HepG2 (cell line): Measurements from ENCODE around the gene LDAH. TPM values are rescaled to one million over a fixed set of nuclear protein-coding genes. Genes with fewer than 3 reads are reported as not detected.

ENCODE experiments used
- ATAC-seq: fragments of 200-7000 bp; cut with Tn5 transposase; 3 replicates; pipeline ENCODE4 v1.9.1; 2020; ENCODE audit warnings: mild to moderate bottlenecking, moderate library complexity
- BruUV-seq: library from RNA; stranded (reverse); fragments of 400-500 nt; replicated peaks from 2 replicates; lab custom pipeline; 2021; lab: Mats Ljungman, UMichigan
- CTCF ChIA-PET: fragments of 300-600 bp; formaldehyde crosslinking; extraction: SDS; loops from one replicate; lab custom pipeline; 2021; ENCODE audit warnings: low total read pairs, inconsistent platforms, low intra/inter-chr PET ratio; lab: Yijun Ruan, JAX
- POLR2A ChIA-PET: fragments of 350-600 bp; sonication (Branson Sonifier 250); formaldehyde crosslinking; loops from one replicate; lab custom pipeline; 2020; ENCODE audit warnings: antibody characterized with exemption, inconsistent platforms; lab: Yijun Ruan, JAX
- DNase-seq: peaks from one replicate; pipeline ENCODE4 v3.0.0-alpha.2; 2015; ENCODE audit warnings: low spot score
- FAIRE-seq: peaks from 3 replicates; lab custom pipeline; 2011; peaks lifted over from hg19 to GRCh38; lab: Jason Lieb, UNC
- H2AFZ ChIP-seq: one replicate; pipeline ENCODE4 v1.6.1; 2011; ENCODE audit warnings: low read length, inconsistent platforms
- H3K27ac ChIP-seq: fragments of 300-600 bp; 3 replicates; pipeline ENCODE4 v1.8.0; 2011; ENCODE audit warnings: mixed run types, mild to moderate bottlenecking, mixed read lengths, low read length, inconsistent platforms; ENCODE audit not compliant: insufficient read depth; ENCODE audit errors: extremely low read length
- H3K27me3 ChIP-seq, 2 experiments: fragments of 200-600 bp in 1 of 2; 2 replicates in 1 of 2; 3 replicates in 1 of 2; pipeline versions ENCODE4 v1.6.0 to v1.8.0; 2011; ENCODE audit warnings: low read length in 2 of 2, mild to moderate bottlenecking in 2 of 2, moderate library complexity in 2 of 2, inconsistent platforms in 1 of 2; ENCODE audit not compliant: insufficient read depth in 2 of 2, control insufficient read depth in 1 of 2
- H3K36me3 ChIP-seq, 2 experiments: fragments of 200-600 bp in 1 of 2; replicated peaks in 1 of 2; 2 replicates in 1 of 2; 3 replicates in 1 of 2; pipeline versions ENCODE4 v1.5.1 to v1.8.0; 2011; ENCODE audit warnings: low read length in 2 of 2, inconsistent platforms in 1 of 2; ENCODE audit not compliant: insufficient read depth in 2 of 2, control insufficient read depth in 1 of 2
- H3K4me1 ChIP-seq: 2 replicates; pipeline ENCODE4 v1.5.1; 2012; ENCODE audit warnings: low read length, inconsistent platforms; ENCODE audit not compliant: insufficient read depth
- H3K4me2 ChIP-seq: 2 replicates; pipeline ENCODE4 v1.6.0; 2011; ENCODE audit warnings: low read depth, low read length, inconsistent platforms
- H3K4me3 ChIP-seq, 3 experiments: fragments of 200-600 bp in 1 of 3; sonication (generic), shearing (Covaris generic) in 1 of 3; replicated peaks in 1 of 3; 2 replicates each; pipeline ENCODE4 v1.5.1; 2011 to 2016; ENCODE audit warnings: low read length in 3 of 3, inconsistent platforms in 2 of 3, low read depth in 2 of 3, mild to moderate bottlenecking in 2 of 3, control low read depth in 1 of 3, mixed read lengths in 1 of 3; ENCODE audit not compliant: insufficient read depth in 1 of 3
- H3K79me2 ChIP-seq: one replicate; pipeline ENCODE4 v1.6.1; 2011; ENCODE audit warnings: low read length, inconsistent platforms; ENCODE audit not compliant: insufficient read depth
- H3K9ac ChIP-seq: 2 replicates; pipeline ENCODE4 v1.6.0; 2011; ENCODE audit warnings: mild to moderate bottlenecking, low read depth, low read length, inconsistent platforms; ENCODE audit not compliant: insufficient read depth
- H3K9me3 ChIP-seq: 2 replicates; pipeline ENCODE4 v1.5.1; 2012; ENCODE audit warnings: mild to moderate bottlenecking, low read length
- H4K20me1 ChIP-seq: 2 replicates; pipeline ENCODE4 v1.6.0; 2011; ENCODE audit warnings: inconsistent platforms, mild to moderate bottlenecking, low read length, moderate library complexity; ENCODE audit not compliant: insufficient read depth
- AKAP8 ChIP-seq: sonication (generic); formaldehyde crosslinking; IDR thresholded peaks from 2 replicates; pipeline ENCODE4 v1.5.1; 2020; ENCODE audit warnings: mild to moderate bottlenecking, missing genetic modification reagents
- ARID2 ChIP-seq: sonication (generic); formaldehyde crosslinking; IDR thresholded peaks from 2 replicates; pipeline ENCODE4 v1.8.1; 2022; ENCODE audit warnings: mild to moderate bottlenecking, missing genetic modification reagents, borderline replicate concordance
- ATF4 ChIP-seq, 2 experiments: fragments of 450-650 bp in 1 of 2; sonication (generic) in 1 of 2; formaldehyde crosslinking; IDR thresholded peaks; 2 replicates each; pipeline versions ENCODE4 v1.5.0 to v1.8.0; 2020 to 2022; ENCODE audit warnings: mild to moderate bottlenecking in 1 of 2, missing genetic modification reagents in 1 of 2
- GFI1 ChIP-seq: sonication (generic); formaldehyde crosslinking; IDR thresholded peaks from 2 replicates; pipeline ENCODE4 v1.5.0; 2020; ENCODE audit warnings: missing genetic modification reagents, mild to moderate bottlenecking, borderline replicate concordance
- HOXA3 ChIP-seq: sonication (generic); formaldehyde crosslinking; IDR thresholded peaks from 2 replicates; pipeline ENCODE4 v1.5.0; 2020; ENCODE audit warnings: missing genetic modification reagents
- KMT2A ChIP-seq: sonication (generic); formaldehyde crosslinking; IDR thresholded peaks from 2 replicates; pipeline ENCODE4 v1.4.0; 2020; ENCODE audit warnings: missing genetic modification reagents
- NFATC3 ChIP-seq: sonication (generic); formaldehyde crosslinking; IDR thresholded peaks from 2 replicates; pipeline ENCODE4 v1.5.1; 2020; ENCODE audit warnings: mild to moderate bottlenecking, missing genetic modification reagents
- ZBTB20 ChIP-seq: sonication (generic); formaldehyde crosslinking; IDR thresholded peaks from 2 replicates; pipeline ENCODE4 v1.8.1; 2023; ENCODE audit warnings: missing genetic modification reagents, low read depth, mild to moderate bottlenecking, borderline replicate concordance
- ZBTB3 ChIP-seq: sonication (generic); formaldehyde crosslinking; IDR thresholded peaks from 2 replicates; pipeline ENCODE4 v1.4.0; 2020; ENCODE audit warnings: low read depth, mild to moderate bottlenecking, moderate library complexity, missing genetic modification reagents, borderline replicate concordance
- ZEB1 ChIP-seq: IDR thresholded peaks from 2 replicates; pipeline ENCODE4 v1.6.1; 2012; ENCODE audit warnings: mild to moderate bottlenecking, low read depth, inconsistent platforms; ENCODE audit not compliant: insufficient replicate concordance
- ZFP41 ChIP-seq: sonication (generic); formaldehyde crosslinking; IDR thresholded peaks from 2 replicates; pipeline ENCODE4 v1.4.0; 2020; ENCODE audit warnings: mild to moderate bottlenecking, missing genetic modification reagents, borderline replicate concordance
- ZNF232 ChIP-seq: sonication (generic); formaldehyde crosslinking; IDR thresholded peaks from 2 replicates; pipeline ENCODE4 v1.4.0; 2020; ENCODE audit warnings: missing genetic modification reagents, borderline replicate concordance
- ZNF274 ChIP-seq: sonication (generic); formaldehyde crosslinking; IDR thresholded peaks from 2 replicates; pipeline ENCODE4 v1.5.1; 2020; ENCODE audit warnings: mild to moderate bottlenecking, missing genetic modification reagents
- ZNF44 ChIP-seq: sonication (generic); formaldehyde crosslinking; IDR thresholded peaks from 2 replicates; pipeline ENCODE4 v1.5.1; 2020; ENCODE audit warnings: mild to moderate bottlenecking, missing genetic modification reagents
- ZNF510 ChIP-seq: sonication (generic); formaldehyde crosslinking; IDR thresholded peaks from 2 replicates; pipeline ENCODE4 v1.4.0; 2020; ENCODE audit warnings: low read depth, mild to moderate bottlenecking, missing genetic modification reagents
- ZNF563 ChIP-seq: sonication (generic); formaldehyde crosslinking; IDR thresholded peaks from 2 replicates; pipeline ENCODE4 v1.8.0; 2022; ENCODE audit warnings: mild to moderate bottlenecking, moderate library complexity, missing genetic modification reagents
- ZNF607 ChIP-seq: sonication (generic); formaldehyde crosslinking; IDR thresholded peaks from 2 replicates; pipeline ENCODE4 v1.5.1; 2020; ENCODE audit warnings: missing genetic modification reagents, mild to moderate bottlenecking, borderline replicate concordance
- ZNF614 ChIP-seq: IDR thresholded peaks from 2 replicates; pipeline ENCODE4 v1.6.1; 2018; ENCODE audit warnings: missing biosample characterization, missing genetic modification reagents, inconsistent platforms, borderline replicate concordance
- WGBS: methylation state at CpG from one replicate; pipeline ENCODE4 v1.1.6; 2017; ENCODE audit warnings: low lambda C conversion rate; 5-methylcytosine and 5-hydroxymethylcytosine counted together
- in situ Hi-C: cut with HindIII; loops from 2 replicates; pipeline ENCODE4 v1.10.0; 2017; ENCODE audit warnings: low pct_unique_long_range_greater_than_20kb; ENCODE audit not compliant: extremely low pct_ligation_motif_present
- intact Hi-C: fragments of 100-400 bp; cut with micrococcal nuclease; formaldehyde crosslinking; loops from one replicate; pipeline ENCODE4 v1.10.0; 2022; ENCODE audit not compliant: unreplicated experiment
- polyA plus RNA-seq, 8 experiments: library from polyadenylated mRNA; depleted of rRNA in 3 of 8; stranded (reverse) in 7 of 8; unstranded in 1 of 8; fragments of >200 nt; fragmentation: Illumina TruSeq in 4 of 8; extraction: Trizol in 4 of 8; gene quantifications; 2 replicates each; pipeline versions ENCODE4 v1.2.1 to v1.2.3, GENCODE V29; 2011 to 2016; ENCODE audit warnings: low read depth in 4 of 8, missing spikeins in 1 of 8, mixed read lengths in 1 of 8; ENCODE audit not compliant: insufficient read depth in 1 of 8
- total RNA-seq, 5 experiments: library from RNA; depleted of rRNA; stranded (reverse); fragments of >200 nt; fragmentation: Illumina TruSeq; extraction: Trizol; gene quantifications; 2 replicates each; pipeline ENCODE4 v1.2.3, GENCODE V29; 2016; ENCODE audit warnings: low read depth in 1 of 5
- TF ChIP-seq, protein P1 (sequence below): sonication (generic); formaldehyde crosslinking; IDR thresholded peaks from 2 replicates; pipeline ENCODE4 v1.5.0; 2020; ENCODE audit warnings: mild to moderate bottlenecking, missing genetic modification reagents, borderline replicate concordance

LDAH gene
- total and polyA plus RNA-seq, 2 of the 13 experiments (the other 11 are each of a cell fraction or from before 2014, with no cell fraction given) = 28.8 to 46.2 TPM

DNA sequence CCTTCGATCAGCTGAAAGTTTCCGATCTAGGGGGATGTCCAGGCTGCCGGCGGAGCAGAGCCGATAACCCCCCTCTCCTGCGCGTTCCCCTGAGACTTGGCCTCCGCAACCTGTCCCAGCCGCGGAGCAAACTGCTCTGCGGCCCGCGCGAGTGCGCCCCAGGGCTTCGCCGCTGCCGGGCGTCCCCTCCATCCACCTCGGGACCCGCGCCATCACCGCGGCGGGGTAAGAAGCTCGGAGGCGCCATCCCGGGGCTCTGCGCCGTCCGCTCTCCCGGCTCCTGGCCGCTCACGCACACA is 156.9 kb downstream of the LDAH start (continued):
- TF ChIP-seq ZNF274 (CRISPR knock-in tag) (peak; percentile 43; the same call in 1 of the 2 replicates), ZNF563 (CRISPR knock-in tag) (no peak), KMT2A (CRISPR knock-in tag) (0 out of 2 replicates have a peak, but pooled peaks have one; percentile 35), ZNF232 (0 out of 2 replicates have a peak, but pooled peaks have one; percentile 14), ZNF607 (CRISPR knock-in tag) (0 out of 2 replicates have a peak, but pooled peaks have one; percentile 33), AKAP8 (CRISPR knock-in tag) (0 out of 2 replicates have a peak, but pooled peaks have one; percentile 24)
- TF ChIP-seq, protein P1, sequence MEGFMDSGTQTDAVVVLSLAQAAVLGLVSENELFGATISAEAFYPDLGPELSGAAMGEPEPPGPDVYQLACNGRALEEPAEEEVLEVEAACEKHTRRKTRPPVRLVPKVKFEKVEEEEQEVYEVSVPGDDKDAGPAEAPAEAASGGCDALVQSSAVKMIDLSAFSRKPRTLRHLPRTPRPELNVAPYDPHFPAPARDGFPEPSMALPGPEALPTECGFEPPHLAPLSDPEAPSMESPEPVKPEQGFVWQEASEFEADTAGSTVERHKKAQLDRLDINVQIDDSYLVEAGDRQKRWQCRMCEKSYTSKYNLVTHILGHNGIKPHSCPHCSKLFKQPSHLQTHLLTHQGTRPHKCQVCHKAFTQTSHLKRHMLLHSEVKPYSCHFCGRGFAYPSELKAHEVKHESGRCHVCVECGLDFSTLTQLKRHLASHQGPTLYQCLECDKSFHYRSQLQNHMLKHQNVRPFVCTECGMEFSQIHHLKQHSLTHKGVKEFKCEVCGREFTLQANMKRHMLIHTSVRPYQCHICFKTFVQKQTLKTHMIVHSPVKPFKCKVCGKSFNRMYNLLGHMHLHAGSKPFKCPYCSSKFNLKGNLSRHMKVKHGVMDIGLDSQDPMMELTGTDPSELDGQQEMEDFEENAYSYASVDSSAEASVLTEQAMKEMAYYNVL = 0 out of 2 replicates have a peak, but pooled peaks have one; percentile 24

GRCh38 chr2:20665243-20666004 is 157.5 kb downstream of the LDAH start:
- peak overlapping the region; percentile 98 for H3K4me2 ChIP-seq
- peaks cover 20 to 45% of the 10 kb centered on the region in 2 experiments; a peak in 4 of 5 replicates for H3K27me3 ChIP-seq
- peak overlapping the region; percentile 35; the same call in 1 of the 2 replicates for H3K9ac ChIP-seq
- FAIRE-seq (no peak), DNase-seq (no peak), ATAC-seq (peak; percentile 14)
- intact Hi-C loops (loop anchor here (1.0 to 10.0 kb wide), 3 partner anchors 11 to 649 kb away; partner anchors contain the start of gene LDAH), in situ Hi-C loops (loop anchor here (10.0 to 25.0 kb wide), 2 partner anchors 297 to 499 kb away; no protein-coding TSS in a partner anchor)
- peaks cover 54% of the 10 kb centered on the region for H3K4me1 ChIP-seq
- no peaks in the 10 kb centered on the region for H4K20me1 ChIP-seq
- H2AFZ ChIP-seq = no peak overlapping the region
- H3K4me3 ChIP-seq = peak overlapping the region; percentile 63 to 87 (median 87)
- H3K79me2 ChIP-seq = peaks cover 17% of the 10 kb centered on the region
- no TSS peak for BruUV-seq
- no peaks in the 10 kb centered on the region; a peak in 1 of 5 replicates for H3K36me3 ChIP-seq
- POLR2A ChIA-PET = interaction anchor here (0.9 to 8.5 kb wide), 11 partner anchors 8 to 371 kb away, joined by 3 to 216 read pairs (median 5); partner anchors contain the start of genes HS1BP3, LDAH and RHOB
- under 1% methylated on average over 40 of the region's 49 CpGs for WGBS
- no peaks in the 10 kb centered on the region for H3K9me3 ChIP-seq
- no peak overlapping the region for H3K27ac ChIP-seq
- CTCF ChIA-PET = interaction anchor here (1.4 kb wide), 1 partner anchor 11 kb away, joined by 5 read pairs; no protein-coding TSS in a partner anchor
- TF ChIP-seq ZNF44 (CRISPR knock-in tag) = 0 out of 2 replicates have a peak, but pooled peaks have one; percentile 16
- TF ChIP-seq ZBTB3 (CRISPR knock-in tag) = no peak
- TF ChIP-seq ZFP41 (CRISPR knock-in tag) = 0 out of 2 replicates have a peak, but pooled peaks have one; percentile 52
- TF ChIP-seq GFI1 (CRISPR knock-in tag) = no peak; the same call in 1 of the 2 replicates
- no peak for TF ChIP-seq ZEB1
- TF ChIP-seq ZNF614 = no peak
- TF ChIP-seq NFATC3 (CRISPR knock-in tag) = no peak
- no peak for TF ChIP-seq ZNF510 (CRISPR knock-in tag)
- no peak; the same call in 1 of the 2 replicates for TF ChIP-seq HOXA3 (CRISPR knock-in tag)
- TF ChIP-seq ZBTB20 (CRISPR knock-in tag) = no peak
- no peak for TF ChIP-seq ATF4 (CRISPR knock-in tag; IDR thresholded peaks at IDR 0.05)
- TF ChIP-seq ARID2 (CRISPR knock-in tag) = no peak
